HG03066 (cell line): ENCODE results near the gene MMP15.
"Not testable (repeated sequence)": the region's sequence is repeated elsewhere in the genome, so short reads cannot be mapped to it uniquely, and the experiment has no call there.

Experiments used
- ATAC-seq: cut with Tn5 transposase; IDR thresholded peaks from one replicate; pipeline ENCODE4 v1.9.1; 2021; ENCODE audit warnings: low read depth; ENCODE audit not compliant: unreplicated experiment

The MMP15 gene

DNA sequence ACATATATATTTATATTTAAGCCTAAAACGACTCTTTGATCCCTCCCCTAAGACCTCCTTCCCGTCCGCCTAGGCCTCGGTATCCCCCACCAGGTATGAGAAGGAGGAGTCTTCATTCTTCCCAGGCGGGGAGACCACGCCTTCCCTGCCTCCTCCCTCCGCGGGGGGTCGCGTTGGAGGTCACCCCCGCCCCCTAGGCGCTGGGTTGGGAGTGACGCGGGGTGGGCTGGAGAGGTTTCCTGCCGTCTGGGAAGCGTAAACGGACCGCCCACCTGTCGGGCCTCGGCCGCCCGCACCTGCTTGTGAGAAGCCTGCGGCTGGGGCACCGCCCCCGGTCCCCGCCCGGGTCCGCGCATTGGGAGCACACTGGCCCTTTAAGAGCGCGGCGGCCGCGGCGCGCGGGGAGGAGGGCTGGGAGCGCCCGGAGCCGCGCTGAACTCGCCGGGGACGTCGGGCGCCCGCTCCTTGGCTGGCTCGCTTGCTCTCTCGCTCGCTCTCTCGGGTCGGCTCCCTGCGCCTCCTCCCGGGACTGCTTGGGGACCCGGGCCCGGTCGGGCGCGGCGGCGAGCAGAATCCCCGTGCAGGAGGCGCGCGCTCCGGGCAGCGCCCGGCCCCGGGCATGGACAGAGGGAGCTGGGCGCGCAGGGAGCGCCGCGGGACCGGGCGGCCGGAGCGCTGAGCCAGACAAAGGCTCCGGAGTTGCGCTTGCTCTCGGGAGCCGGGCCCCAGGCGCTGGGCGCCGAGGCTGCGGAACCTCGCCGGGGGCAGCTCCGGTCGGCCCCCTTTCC lies at the start of gene MMP15:
Gene MMP15, plus strand, starts transcription at position 404 of the 788 bp plus-strand sequence. CDS start 597 bp downstream, outside the sequence.
- no peak for ATAC-seq

DNA sequence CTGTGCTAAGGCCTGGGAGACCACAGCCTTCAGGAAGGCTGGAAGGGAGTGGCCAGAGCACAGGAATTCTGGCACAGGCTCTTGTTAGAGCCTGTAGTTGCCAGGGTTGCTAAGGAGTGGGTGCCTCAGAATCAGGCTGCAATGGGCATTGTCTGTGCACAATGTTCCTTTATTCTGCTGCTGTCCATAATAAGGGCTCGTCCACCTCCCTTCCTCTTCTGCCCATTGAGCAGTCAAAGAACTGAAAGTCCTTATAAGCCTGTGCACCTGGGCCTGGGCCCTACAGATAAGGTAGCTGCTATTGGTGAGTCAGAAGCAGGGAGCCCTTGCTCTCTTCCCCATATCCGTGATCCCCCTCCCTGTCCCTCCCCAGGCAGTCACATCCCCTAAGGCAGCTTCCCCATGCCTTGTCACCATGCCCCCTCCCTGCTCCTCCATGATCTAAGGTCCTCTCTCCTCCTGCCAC lies 49.2 kb upstream of the MMP15 start:
- ATAC-seq, result no peak

DNA sequence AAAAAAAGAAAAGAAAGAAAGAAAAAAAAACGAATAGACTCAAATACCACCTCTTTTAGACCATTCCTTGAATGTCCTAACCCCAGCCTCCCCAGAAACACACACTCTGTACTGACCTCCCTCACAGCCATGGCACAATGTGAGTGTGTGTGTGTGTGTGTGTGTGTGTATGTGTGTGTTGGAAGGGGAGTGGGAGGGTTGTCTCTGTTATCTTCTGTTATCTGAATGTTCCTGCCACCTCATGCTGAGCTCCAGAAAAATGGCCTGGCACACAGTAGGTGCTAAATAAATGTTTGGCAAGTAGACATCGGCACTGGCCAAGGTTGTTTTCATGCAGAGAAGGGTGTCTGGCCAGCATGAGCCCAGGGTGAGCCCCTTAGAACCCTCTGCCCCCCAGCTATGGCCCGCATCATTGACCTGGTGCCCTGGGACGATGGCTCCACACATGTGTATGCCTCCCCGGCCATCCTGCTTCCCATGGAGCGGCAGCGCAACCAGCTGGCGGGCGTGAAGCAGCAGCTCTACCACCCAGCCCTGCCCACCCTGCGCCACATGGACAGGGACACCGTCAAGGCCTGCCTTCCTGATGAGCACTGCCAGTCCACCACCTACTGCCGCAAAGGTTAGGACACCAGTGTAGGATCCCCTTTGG lies 48.0 kb upstream of the MMP15 start:
- no peak for ATAC-seq

DNA sequence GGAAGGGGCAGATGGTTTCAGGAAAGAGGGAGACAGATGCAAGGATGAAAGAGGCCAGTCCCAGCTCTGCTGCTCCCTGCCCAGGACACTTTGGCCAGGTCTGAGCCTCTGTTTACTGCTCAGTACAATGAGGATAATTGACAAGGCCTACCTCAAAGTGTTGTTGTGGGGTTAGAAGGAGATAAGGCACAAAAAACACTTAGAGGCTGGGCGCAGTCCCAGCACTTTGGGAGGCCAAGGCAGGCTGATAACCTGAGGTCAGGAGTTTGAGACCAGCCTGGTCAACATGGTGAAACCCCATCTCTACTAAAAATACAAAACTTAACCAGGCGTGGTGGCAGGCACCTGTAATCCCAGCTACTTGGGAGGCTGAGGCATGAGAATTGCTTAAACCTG lies 47.5 kb upstream of the MMP15 start:
- ATAC-seq, result not testable (repeated sequence)

DNA sequence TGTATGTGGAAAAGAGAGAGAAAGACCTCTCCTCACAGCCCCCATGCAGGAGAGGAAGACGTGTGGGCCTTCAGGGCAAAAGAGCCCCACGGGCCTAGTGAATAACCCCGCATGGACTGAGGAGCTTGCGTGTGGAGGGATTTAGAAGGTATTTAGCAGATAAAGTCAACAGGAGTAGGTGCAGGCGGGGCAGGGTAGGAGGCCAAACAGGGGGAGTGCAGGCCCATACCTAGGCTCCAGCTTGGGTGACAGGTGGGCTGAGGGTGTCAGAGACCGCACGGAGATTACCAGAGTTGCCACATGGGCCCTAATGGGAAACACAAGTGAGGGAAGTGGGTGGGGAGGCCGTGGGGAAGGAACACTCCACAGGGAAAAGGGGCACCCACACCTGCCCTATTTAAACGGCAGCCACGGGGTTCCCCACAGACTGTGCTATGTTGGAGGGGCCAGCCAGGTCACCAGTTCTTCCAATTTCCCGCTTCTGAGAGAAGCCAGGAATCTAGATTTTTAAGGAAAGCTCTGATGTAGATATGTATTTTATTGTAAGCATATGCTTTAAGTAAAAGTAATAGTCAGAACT lies 46.5 kb upstream of the MMP15 start:
- ATAC-seq, result no peak

DNA sequence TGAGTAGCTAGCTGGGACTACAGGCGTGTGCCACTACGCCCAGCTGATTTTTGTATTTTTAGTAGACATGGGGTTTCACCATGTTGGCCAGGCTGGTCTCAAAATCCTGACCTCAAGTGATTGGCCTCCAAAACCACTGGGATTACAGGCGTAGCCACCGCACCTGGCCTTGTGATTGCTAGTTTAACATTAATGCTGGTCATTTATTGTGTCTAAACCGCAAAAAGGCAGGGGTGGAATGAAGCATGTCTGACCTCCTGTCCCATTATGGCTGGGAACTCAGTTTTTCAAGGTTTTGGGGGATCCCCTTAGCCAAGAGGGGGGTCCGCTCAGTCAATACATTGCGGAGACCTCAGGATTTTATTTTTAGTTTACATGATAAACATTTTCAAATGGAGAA lies 43.9 kb upstream of the MMP15 start:
- ATAC-seq, result no peak

DNA sequence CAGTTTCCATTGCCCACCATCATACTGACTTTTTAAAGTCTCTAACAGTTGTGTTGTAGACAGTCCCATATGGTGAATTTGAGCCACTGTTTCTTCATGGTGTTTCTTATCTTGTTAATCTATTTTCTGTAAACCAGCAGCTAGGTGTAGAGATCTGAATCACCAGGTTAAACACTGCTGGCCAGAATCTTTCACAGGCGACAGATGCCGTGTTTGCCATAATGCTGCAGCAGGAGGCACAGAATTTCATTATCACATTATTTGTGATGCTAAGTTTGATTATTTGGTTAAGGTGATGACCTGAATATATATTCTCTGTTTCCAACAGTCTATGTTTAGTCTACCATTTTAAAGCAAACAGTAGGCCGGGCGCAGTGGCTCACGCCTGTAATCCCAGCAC lies 43.2 kb upstream of the MMP15 start:
- ATAC-seq, result no peak

DNA sequence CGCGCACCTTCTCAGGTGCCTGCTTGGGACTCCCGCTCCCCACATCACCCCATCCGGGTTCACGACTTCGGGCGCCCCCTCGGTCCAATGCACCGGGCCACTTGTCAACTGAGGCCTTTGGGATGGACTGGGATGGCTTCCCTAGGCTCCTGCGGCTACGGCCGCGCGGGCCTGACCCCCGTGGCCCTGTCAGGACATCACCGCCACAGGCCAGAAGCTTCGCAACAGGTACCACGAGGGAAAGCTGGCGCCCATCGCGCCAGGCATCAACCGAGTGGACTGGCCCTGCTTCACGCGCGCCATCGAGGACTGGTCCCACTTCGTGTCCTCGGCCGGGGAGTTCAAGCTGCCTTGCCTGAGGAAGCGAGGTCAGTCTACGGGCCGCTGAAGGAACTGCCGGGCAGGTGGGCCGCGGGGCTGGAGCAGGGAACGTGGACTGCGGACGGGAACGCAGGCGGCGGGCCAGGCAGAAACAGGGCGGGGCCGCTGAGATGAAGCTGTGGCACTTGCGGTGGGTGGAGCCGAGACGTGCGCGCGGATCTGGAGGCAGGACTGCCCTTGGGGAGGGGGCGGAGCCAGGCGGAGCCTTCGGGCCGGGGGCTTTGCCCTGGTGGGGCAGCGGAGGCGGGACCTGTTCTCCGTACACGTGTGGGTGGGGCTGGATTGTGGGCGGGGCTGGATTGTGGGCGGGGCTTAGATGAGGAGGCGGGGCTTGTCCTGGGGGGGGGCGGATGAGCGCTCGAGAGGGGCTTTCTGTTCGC lies 40.9 kb upstream of the MMP15 start:
- ATAC-seq, result peak; percentile 71

DNA sequence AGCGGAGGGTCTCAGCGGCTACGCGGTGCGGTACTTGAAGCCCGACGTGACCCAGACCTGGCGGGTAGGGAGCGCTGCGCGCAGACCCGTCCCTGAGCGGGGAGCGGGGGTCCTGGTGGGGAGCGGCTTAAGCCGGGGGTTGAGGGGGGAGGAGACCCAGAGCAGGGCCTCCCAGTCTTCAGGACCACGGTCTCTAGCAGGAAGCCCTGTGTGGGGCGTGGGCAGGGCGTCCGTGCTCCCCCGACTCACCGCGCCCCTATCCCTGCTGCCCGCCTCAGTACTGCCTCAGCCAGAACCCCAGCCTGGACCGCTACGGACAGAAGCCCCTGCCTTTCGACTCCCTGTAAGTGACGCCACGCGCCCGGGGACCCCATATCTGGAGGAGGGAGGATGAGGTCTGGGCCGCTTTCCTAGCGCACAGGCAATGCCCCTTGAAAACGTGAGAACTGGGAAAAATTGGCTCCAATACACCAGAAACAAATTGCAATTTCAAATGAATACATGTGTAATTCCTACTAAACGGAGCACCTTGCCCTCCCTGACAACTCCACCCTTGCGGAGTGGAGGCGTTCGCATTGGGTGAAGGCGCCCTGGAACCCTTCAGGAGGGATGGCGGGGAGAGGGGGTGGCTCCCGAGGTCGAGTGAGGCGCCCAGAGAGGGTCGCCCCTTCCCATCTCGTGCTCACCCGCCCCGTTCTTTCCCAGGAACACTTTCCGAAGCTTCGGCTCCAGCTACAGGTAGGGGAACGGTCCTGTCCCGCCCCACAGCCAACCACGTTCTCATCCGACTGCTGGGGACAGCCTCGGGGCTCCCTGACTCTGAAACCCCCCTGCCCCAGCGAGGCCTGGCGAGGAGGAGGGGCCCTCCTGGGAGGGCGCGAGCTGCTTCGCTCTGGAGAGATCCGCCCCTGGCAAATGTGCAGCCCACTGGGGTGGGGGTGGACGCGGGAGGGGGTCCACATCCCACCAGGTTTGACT lies 40.1 kb upstream of the MMP15 start:
- ATAC-seq, result no peak

DNA sequence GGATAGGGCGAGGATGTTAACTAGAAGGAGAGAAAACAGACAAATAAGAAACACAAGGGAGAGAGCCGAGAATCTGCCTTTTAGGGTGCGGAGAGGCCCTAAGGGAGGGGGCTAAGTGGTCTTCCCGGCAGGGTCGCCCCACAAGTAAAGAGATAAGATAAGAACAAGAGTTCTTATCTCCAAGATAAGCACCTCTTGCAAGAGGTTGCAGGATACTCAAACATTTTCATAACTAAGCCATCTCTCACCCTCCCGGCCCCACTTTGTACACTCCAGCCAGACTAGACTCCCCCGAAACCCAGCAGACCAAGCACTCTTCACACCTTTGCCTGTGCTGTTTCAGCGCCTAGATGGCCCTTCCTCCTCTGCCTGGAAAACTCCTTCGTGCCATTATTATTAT lies 39.4 kb upstream of the MMP15 start:
- no peak for ATAC-seq

DNA sequence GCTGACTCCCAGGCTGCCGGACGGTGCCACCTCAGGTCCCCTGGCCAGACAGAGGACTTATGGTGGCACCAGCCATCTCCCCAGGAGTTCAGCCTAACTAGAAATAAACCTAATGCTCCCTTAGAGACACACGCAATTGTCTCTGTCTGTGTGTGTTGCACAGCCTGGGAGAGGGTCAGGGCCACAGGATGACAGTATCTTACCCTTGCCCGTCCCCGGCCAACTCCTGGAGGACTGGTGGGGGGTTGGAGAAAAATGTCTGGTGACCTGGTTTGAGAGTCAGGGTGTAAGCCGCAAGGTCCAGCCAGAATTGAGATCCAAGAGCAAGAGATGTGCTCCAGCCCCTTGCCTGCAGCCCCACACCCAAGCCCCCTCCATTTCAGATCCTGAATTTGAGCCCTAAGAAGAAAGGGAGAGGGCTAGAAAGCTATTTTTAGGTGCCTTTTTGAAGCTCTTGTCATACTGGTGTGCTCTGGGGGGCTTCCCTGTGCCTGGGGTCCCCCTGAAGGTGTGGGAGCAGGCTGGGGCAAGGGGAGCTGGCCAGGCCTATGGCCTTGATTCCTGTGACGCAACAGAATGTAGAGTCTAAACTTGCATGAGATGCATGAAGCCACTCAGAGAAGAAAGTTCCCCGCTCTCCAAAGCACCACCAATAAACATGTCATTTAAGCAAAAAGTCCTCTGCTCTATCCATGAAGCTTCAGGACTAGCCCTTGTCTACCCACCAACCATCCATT lies 37.9 kb upstream of the MMP15 start:
- no peak for ATAC-seq

DNA sequence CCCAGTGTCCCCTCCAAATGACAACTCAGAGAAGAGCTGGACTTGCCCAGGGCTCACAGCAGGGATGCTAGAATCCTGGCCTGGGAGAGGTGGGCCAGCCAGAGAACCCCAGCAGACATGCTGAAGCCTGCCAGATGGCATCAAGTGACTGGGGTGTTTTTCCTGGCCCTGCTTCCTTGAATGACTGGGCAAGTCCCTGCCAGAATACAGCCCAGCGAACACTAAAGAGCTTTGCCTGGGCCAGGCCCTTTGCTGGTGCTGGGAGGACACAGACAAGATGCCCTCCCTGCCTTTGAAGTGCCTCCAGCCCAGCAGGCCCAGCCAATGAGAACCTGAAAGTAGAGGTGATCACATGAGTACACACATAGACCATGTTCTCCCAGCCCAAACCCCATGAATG lies 36.6 kb upstream of the MMP15 start:
- no peak for ATAC-seq

DNA sequence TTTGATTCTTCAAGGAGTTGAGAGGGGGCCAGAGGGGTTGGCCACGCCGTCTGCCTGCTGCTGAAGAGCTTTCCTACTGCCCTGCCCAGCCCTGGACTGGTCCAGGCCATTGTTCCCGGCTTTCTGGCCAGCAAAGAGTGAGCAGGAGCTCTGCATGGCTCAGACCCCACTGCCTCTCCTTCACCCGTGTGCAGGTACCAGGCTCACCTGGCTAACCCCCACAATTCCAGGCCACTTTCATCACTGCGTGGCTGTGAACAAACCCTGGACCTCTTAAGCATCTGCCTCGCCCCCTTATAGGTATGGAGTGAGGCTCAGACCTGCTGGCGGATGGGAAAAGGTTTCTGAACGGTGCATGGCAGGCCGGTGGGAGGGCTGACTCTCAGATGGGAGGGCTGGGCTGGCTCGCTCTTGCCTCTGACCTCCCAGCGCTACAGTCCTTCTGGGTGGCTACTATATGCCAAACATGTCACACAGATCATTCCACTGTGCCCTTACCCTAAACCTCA lies 33.9 kb upstream of the MMP15 start:
- no peak for ATAC-seq

DNA sequence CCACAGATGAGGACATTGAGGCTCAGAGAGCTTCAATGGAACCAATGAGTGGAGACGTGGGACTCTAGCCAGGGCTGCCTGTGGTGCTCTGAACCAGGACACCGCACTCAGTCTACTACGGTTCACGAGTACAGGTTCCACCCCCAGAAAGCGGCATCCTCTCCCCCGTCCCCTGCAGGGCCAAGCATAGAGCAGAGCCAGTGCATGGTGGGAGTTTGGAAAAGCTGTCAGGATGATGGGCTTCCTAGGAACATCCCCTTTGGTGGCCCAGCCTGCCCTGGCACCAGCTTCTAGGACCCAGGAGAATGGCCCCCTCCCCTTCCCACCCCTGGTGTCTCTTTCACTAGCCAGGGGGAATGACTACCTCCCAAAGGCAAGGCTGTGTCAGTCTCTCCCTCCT lies 33.5 kb upstream of the MMP15 start:
- ATAC-seq, result no peak

DNA sequence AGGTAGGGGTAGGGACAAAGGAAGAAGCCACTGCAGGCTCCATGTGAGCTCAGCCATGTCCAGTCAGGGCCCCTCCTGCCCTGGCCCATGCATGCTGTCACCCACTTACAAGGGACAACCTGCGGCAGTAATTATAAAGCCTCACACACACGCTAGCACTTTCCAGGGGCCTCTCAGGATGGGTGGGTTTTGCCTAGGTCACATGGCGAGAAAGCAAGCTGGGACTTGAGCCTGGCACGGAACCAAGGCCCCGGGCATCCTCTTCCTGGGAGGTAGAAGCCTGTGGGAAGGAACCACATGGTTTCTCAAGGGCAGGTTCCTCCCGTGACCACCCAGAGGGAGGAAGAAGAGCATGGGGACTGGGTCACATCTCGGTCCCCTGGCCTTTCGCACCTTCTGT lies 32.1 kb upstream of the MMP15 start:
- no peak for ATAC-seq

DNA sequence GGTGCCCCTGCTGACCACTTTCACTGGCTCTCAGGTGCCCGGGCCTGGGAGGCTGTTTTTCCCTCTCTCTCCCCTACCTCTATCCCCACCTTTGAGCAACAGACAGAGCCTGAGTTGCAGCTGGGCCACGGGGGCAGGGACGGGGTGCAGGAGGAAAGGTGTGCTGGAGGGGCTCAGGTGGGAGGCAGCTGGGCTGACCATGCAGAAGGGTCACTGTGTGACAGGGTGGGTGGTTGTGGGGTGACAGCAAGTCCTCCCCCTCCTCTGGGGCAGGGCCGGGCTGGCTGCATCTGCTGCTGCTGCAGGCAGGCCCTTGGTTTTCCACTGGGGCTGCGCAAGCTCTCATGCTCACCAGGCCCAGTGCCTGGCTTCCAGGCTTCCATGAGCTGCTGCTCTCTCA lies 31.7 kb upstream of the MMP15 start:
- no peak for ATAC-seq

DNA sequence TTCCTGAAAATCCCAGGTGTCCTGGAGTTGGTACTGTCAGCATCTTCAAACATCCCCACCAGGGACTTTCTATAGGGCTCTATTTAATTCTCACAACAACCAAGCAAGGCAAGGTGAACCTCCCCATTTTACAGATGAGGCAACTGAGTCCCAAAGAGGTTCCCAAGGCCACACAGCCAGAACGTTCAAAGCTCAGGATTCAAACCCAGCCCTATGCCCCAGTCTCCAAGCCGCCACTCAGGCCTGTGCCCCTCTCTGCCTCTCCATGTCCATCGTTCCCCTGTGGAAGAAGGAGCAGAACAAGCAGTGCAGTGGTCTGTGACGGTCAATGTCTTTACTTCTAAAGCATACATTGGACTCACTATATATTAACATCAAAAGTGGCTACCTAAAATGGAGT lies 31.2 kb upstream of the MMP15 start:
- no peak for ATAC-seq

DNA sequence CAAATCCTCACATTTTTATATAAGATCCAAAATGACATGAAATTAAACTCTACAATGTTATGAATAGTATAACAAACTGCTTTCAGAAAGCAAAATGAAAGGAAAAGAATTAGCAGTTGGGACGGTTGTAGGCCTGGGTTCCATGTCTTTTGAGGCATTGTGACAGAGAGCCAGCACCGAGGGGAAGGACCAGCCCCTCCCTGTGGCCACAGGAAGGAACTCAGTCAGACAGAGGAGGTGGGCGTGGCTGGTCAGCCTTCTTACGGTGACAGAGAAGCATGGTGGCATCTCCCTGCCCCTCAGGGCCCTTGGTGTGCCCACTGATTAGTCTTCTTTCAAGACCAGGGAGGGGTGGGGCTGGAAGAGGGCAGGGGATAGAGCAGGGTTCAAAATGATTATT lies 30.8 kb upstream of the MMP15 start:
- ATAC-seq, result no peak
